ENCODE results near the gene ARHGAP5. TPM values are rescaled to one million over a fixed set of nuclear protein-coding genes. Genes with fewer than 3 reads are reported as not detected.

The ARHGAP5 gene
- total RNA-seq, 2 donors from 2014 or later, result 52.7 to 58.4 TPM

DNA sequence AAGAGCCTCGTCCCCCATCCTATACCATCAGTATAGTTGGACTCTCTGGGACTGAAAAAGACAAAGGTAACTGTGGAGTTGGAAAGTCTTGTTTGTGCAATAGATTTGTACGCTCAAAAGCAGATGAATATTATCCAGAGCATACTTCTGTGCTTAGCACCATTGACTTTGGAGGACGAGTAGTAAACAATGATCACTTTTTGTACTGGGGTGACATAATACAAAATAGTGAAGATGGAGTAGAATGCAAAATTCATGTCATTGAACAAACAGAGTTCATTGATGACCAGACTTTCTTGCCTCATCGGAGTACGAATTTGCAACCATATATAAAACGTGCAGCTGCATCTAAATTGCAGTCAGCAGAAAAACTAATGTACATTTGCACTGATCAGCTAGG, 13.6 kb downstream of the ARHGAP5 start:
- TF ChIP-seq CTCF (IDR thresholded peaks at IDR 0.05) (no peak), POLR2A (IDR thresholded peaks at IDR 0.05) (no peak)
- no peaks in the 10 kb centered on the region for H3K27me3 ChIP-seq
- ATAC-seq (no peak), DNase-seq (no peak)
- H3K36me3 ChIP-seq (replicated peaks in 1 of 2; ENCODE audit: insufficient read depth in 1 of 2, low read depth in 2 of 2), result no peaks in the 10 kb centered on the region
- H3K4me3 ChIP-seq, result no peak overlapping the region
- no peaks in the 10 kb centered on the region for H3K9me3 ChIP-seq
- peaks cover 12% of the 10 kb centered on the region for H3K4me1 ChIP-seq
- 92 to 93% methylated on average over 6 of the region's 6 CpGs for WGBS, 2 donors
- intact Hi-C loops (cut with DNase I), result no loop called here
- no peak overlapping the region for H3K27ac ChIP-seq

DNA sequence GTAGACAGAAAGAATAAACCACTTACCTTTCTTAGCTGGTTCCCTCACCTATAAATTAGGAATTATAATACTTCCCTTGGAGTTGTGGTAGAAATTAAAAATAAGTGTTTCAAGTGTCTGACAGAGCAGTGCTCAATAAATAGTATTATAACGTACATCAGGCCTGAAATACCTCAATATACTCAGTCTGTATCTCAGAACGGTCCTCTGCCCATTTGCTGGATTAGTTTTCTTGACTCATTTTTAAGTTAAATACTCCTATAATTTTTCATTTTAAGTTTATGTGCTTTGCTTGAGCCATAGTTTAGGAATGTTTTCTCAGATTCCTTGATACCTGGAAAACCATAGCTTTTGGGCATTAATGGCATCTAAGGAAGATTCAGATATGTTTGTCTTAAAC, 22.4 kb downstream of the ARHGAP5 start:
- WGBS, 2 donors, result 94 to 98% methylated on average over 2 of the region's 2 CpGs
- H3K36me3 ChIP-seq (replicated peaks in 1 of 2; ENCODE audit: insufficient read depth in 1 of 2, low read depth in 2 of 2), result peaks cover 0 to 5% of the 10 kb centered on the region in 2 donors

GRCh38 chr14:32100175-32100574, 23.1 kb downstream of the ARHGAP5 start:
- no peaks in the 10 kb centered on the region for H3K9me3 ChIP-seq
- H3K36me3 ChIP-seq (replicated peaks in 1 of 2; ENCODE audit: insufficient read depth in 1 of 2, low read depth in 2 of 2), result peaks cover 0 to 5% of the 10 kb centered on the region in 2 donors
- H3K27me3 ChIP-seq, result no peaks in the 10 kb centered on the region
- DNase-seq, result no peak
- no peak for TF ChIP-seq POLR2A (IDR thresholded peaks at IDR 0.05)
- TF ChIP-seq CTCF (IDR thresholded peaks at IDR 0.05), result no peak
- no peak for ATAC-seq
- 96% methylated on average over 5 of the region's 5 CpGs for WGBS, 2 donors
- no peaks in the 10 kb centered on the region for H3K4me1 ChIP-seq
- no peak overlapping the region for H3K27ac ChIP-seq
- H3K4me3 ChIP-seq, result no peak overlapping the region
- intact Hi-C loops (cut with DNase I), result no loop called here

More for the DNA sequence above, 22.4 kb downstream of the ARHGAP5 start:
- Histone ChIP-seq H3K4me3 (no peak overlapping the region), H3K9me3 (no peaks in the 10 kb centered on the region), H3K4me1 (no peaks in the 10 kb centered on the region), H3K27me3 (no peaks in the 10 kb centered on the region), H3K27ac (no peak overlapping the region)
- intact Hi-C loops (cut with DNase I), result no loop called here
- TF ChIP-seq CTCF (IDR thresholded peaks at IDR 0.05), result no peak
- no peak for TF ChIP-seq POLR2A (IDR thresholded peaks at IDR 0.05)
- no peak for ATAC-seq
- no peak for DNase-seq

DNA sequence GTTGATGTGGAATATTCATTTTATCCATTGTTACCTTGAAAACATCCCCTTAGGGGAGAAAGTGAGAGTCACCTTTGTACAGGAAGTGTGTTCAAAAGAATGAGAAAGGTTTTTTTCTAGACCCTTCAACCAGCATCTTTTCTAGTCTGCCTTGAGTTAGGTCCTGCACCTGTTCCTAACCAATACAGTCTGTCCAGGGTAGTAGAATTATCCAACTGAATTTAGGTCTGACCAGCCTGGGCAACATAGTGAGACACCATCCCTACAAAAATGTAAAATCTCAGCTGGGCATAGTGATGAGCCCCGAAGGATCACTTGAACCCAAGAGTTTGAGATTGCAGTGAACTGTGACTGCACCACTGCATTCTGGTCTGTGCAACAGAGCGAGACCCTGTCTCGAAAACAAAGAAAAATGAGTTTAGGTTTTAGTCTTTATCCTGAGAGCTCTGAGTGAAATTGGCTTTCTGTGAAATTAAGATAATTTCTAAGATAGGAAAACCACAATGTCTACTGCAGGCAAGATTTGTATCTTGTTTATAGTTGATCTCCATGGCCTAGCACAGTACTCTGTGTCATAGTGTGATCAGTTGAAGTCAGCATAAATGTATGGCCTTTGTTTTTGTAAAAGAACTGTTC, 25.2 kb downstream of the ARHGAP5 start:
- 81 to 95% methylated on average over 3 of the region's 3 CpGs for WGBS, 2 donors
- TF ChIP-seq POLR2A (IDR thresholded peaks at IDR 0.05), result no peak
- TF ChIP-seq CTCF (IDR thresholded peaks at IDR 0.05), result no peak
- ATAC-seq, result no peak
- Histone ChIP-seq H3K4me3 (no peak overlapping the region), H3K9me3 (no peaks in the 10 kb centered on the region), H3K4me1 (no peaks in the 10 kb centered on the region), H3K27ac (no peak overlapping the region), H3K27me3 (no peaks in the 10 kb centered on the region), H3K36me3 (replicated peaks in 1 of 2; ENCODE audit: insufficient read depth in 1 of 2, low read depth in 2 of 2) (peaks cover 0 to 5% of the 10 kb centered on the region in 2 donors)
- intact Hi-C loops (cut with DNase I), result no loop called here
- DNase-seq, result no peak

- H3K4me1 ChIP-seq, result no peaks in the 10 kb centered on the region
- intact Hi-C loops (cut with DNase I), result no loop called here
These were observed 25.9 kb downstream of the ARHGAP5 start for GRCh38 chr14:32102968-32103367.

More at GRCh38 chr14:32102968-32103367, 25.9 kb downstream of the ARHGAP5 start:
- DNase-seq, result no peak
- ATAC-seq, result no peak
- no peaks in the 10 kb centered on the region for H3K9me3 ChIP-seq
- TF ChIP-seq POLR2A (IDR thresholded peaks at IDR 0.05) (no peak), CTCF (IDR thresholded peaks at IDR 0.05) (no peak)
- H3K27ac ChIP-seq, result no peak overlapping the region
- no peaks in the 10 kb centered on the region for H3K27me3 ChIP-seq
- peaks cover 0 to 5% of the 10 kb centered on the region in 2 donors for H3K36me3 ChIP-seq (replicated peaks in 1 of 2; ENCODE audit: insufficient read depth in 1 of 2, low read depth in 2 of 2)
- H3K4me3 ChIP-seq, result no peak overlapping the region

All from body of pancreas (tissue), 4 donors.